Putamen (tissue), 1 donor: ENCODE results near the gene NDST3.
"Not testable (repeated sequence)": the region's sequence is repeated elsewhere in the genome, so short reads cannot be mapped to it uniquely, and the experiment has no call there.

ENCODE experiments used
- DNase-seq: peaks from one replicate; pipeline ENCODE4 v3.0.0-alpha.2; 2016; ENCODE audit warnings: low spot score

The NDST3 gene

GRCh38 chr4:118177126-118177525 is 142.8 kb downstream of the NDST3 start:
- no peak for DNase-seq

GRCh38 chr4:118180776-118181175 is 146.5 kb downstream of the NDST3 start:
- DNase-seq, result no peak

- DNase-seq, result no peak
Observed at GRCh38 chr4:118190903-118191302, 156.6 kb downstream of the NDST3 start.

GRCh38 chr4:118193421-118193820 is 159.1 kb downstream of the NDST3 start:
- DNase-seq, result no peak

- DNase-seq, result no peak
Observed at GRCh38 chr4:118206627-118207026, 172.3 kb downstream of the NDST3 start.

DNA sequence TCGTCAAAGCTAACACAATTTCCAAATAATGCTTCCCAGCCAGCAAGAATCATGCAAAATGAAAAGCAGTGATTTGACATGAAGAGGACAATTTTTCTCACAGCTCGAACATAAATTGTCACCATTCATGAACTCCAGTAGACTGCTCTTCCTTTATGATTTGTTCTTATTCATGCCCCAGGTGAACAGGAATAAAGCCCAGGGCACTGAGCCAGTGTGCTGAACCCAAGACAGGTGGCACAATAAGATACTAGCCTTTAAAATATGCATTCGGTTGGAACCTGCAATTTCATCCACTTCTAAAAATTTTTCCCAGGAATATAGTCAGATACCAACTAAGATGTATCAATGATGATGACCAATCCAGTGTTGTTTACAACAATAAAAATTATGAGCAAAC is 178.8 kb downstream of the NDST3 start:
- DNase-seq, result no peak

- DNase-seq, result no peak
Observed at GRCh38 chr4:118215826-118216225, 181.5 kb downstream of the NDST3 start.

DNA sequence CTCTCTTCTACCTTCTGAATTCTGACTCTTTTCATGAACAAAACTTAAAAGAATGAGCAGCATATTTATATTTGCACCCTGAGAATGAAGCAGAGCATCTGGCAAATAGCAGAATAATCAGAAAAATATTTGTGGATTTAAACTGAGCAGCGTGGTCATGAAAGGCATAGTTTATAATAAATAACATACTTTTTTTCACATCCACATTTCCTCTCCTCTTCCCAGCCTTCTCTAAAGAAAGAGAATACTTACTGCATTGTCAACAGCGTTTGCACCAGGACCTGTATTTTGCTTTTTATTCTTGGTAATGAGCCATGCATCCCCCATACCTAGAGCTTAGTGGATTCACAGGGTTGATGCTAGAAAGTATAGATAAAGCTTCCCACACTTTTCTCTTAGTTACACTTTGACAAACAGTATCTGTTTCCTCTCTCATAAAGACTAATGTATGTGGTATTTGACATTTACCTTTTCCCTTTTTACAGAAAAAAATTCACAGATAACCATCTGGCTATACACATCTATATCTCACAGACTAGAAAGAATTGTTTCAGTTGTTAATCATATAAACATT is 187.0 kb downstream of the NDST3 start:
- DNase-seq, result no peak

- peak; percentile 31 for DNase-seq
Observed at GRCh38 chr4:118224243-118224829, 190.1 kb downstream of the NDST3 start.

DNA sequence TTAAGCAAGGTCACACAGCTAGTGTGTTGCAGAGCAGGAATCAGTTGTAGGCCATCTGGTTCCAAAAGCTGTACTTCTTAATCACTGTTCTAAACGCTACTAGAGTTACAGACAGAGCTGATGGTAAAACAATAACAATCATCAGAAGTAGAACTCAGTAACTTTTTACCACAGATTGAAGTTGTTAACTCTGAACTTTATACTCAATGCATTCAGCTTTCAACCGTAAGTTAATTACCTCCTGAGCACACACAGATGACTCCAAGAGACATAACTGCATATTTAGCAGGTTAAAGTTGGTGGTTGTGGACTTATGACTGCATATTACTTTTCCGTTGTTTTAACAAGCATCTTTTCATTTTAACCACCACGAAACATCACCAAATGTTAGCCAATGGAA is 191.2 kb downstream of the NDST3 start:
- no peak for DNase-seq

GRCh38 chr4:118226311-118227010 is 192.2 kb downstream of the NDST3 start:
- DNase-seq, result no peak

- DNase-seq, result no peak
Observed at GRCh38 chr4:118235566-118236120, 201.4 kb downstream of the NDST3 start.

- no peak for DNase-seq
Observed at GRCh38 chr4:118237531-118237930, 203.2 kb downstream of the NDST3 start.

GRCh38 chr4:118249890-118250289 is 215.6 kb downstream of the NDST3 start:
- DNase-seq, result no peak

- no peak for DNase-seq
Observed at GRCh38 chr4:118254368-118254767, 220.1 kb downstream of the NDST3 start.

DNA sequence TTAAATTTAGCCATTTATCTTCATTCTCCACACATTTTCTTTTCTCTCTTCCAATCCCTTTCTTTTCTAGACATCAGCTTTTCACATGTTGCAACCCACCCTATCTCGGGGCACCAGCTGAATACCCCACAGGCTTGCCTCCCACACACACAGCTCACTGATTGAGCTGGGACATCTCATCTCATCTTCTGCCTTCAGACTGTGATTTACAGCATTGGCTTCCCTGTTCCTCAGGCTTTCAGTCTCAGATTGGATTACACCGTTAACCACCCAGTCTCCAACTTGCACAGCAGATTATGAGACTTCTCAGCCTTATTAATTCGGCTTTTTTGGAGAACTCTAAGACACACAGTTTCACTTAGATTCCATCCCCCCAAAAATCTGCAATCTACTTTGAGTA is 224.8 kb downstream of the NDST3 start:
- no peak for DNase-seq

GRCh38 chr4:118260309-118260708 is 226.0 kb downstream of the NDST3 start:
- DNase-seq, result no peak

GRCh38 chr4:118264096-118264495 is 229.8 kb downstream of the NDST3 start:
- no peak for DNase-seq

- no peak for DNase-seq
Observed at GRCh38 chr4:118265312-118266144, 231.2 kb downstream of the NDST3 start.

- not testable (repeated sequence) for DNase-seq
Observed at GRCh38 chr4:118266145-118266496, 231.8 kb downstream of the NDST3 start.

- no peak for DNase-seq
Observed at GRCh38 chr4:118268780-118269179, 234.5 kb downstream of the NDST3 start.

- DNase-seq, result peak; percentile 37
Observed at GRCh38 chr4:118270492-118270891, 236.2 kb downstream of the NDST3 start.
